Smooth muscle cell (in vitro differentiated cells): ENCODE measurements around the gene MAS1L. TPM values are rescaled to one million over a fixed set of nuclear protein-coding genes. Genes with fewer than 3 reads are reported as not detected.
"Not testable (repeated sequence)": the region's sequence is repeated elsewhere in the genome, so short reads cannot be mapped to it uniquely, and the experiment has no call there.

Source experiments
- DNase-seq: peaks from one replicate; lab custom pipeline; 2025; ENCODE audit not compliant: unreplicated experiment; lab: John Stamatoyannopoulos, UW
- H2AFZ ChIP-seq: fragments of 200-600 bp; sonication (generic); 2 replicates; pipeline ENCODE4 v1.6.0; 2016; ENCODE audit warnings: antibody characterized with exemption, low read depth, mild to moderate bottlenecking
- H3F3A ChIP-seq: fragments of 200-600 bp; sonication (generic); 2 replicates; pipeline ENCODE4 v1.6.0; 2017; ENCODE audit warnings: antibody characterized with exemption, low read depth
- H3K27ac ChIP-seq: fragments of 200-600 bp; sonication (generic); 2 replicates; pipeline ENCODE4 v1.5.1; 2016; ENCODE audit warnings: low read depth, mild to moderate bottlenecking
- H3K27me3 ChIP-seq: fragments of 200-600 bp; sonication (generic); 2 replicates; pipeline ENCODE4 v1.6.1; 2016; ENCODE audit warnings: low read depth, mild to moderate bottlenecking
- H3K36me3 ChIP-seq: fragments of 200-600 bp; sonication (generic); 2 replicates; pipeline ENCODE4 v1.5.1; 2016; ENCODE audit warnings: low read depth
- H3K4me1 ChIP-seq: fragments of 200-600 bp; sonication (generic); 2 replicates; pipeline ENCODE4 v1.5.1; 2016; ENCODE audit warnings: low read depth
- H3K4me2 ChIP-seq: fragments of 200-600 bp; sonication (generic); 2 replicates; pipeline ENCODE4 v1.6.0; 2016; ENCODE audit warnings: mild to moderate bottlenecking
- H3K4me3 ChIP-seq: fragments of 200-600 bp; sonication (generic); 2 replicates; pipeline ENCODE4 v1.5.1; 2016; ENCODE audit warnings: mild to moderate bottlenecking
- H3K79me2 ChIP-seq: fragments of 200-600 bp; sonication (generic); 2 replicates; pipeline ENCODE4 v1.6.0; 2016; ENCODE audit warnings: low read depth, mild to moderate bottlenecking
- H3K9ac ChIP-seq: fragments of 200-600 bp; sonication (generic); 2 replicates; pipeline ENCODE4 v1.6.0; 2016; ENCODE audit warnings: low read depth
- H3K9me3 ChIP-seq: fragments of 200-600 bp; sonication (generic); replicated peaks from 2 replicates; pipeline ENCODE4 v1.5.1; 2016; ENCODE audit warnings: low read depth
- H4K20me1 ChIP-seq: fragments of 200-600 bp; sonication (generic); 2 replicates; pipeline ENCODE4 v1.6.0; 2016; ENCODE audit warnings: low read depth
- CTCF ChIP-seq: fragments of 200-600 bp; sonication (generic); IDR thresholded peaks from 2 replicates; pipeline ENCODE4 v1.5.1; 2017; ENCODE audit warnings: borderline replicate concordance, mild to moderate bottlenecking, antibody characterized with exemption; ENCODE audit not compliant: insufficient read depth, poor library complexity, severe bottlenecking
- WGBS: methylation state at CpG from one replicate; pipeline ENCODE4 v1.1.7; 2016; ENCODE audit warnings: low lambda C conversion rate; 5-methylcytosine and 5-hydroxymethylcytosine counted together
- polyA plus RNA-seq: library from polyadenylated mRNA; unstranded; fragments of >200 nt; fragmentation: Nextera tagmentation; extraction: Ambion mirVana; gene quantifications from 2 replicates; pipeline ENCODE4 v1.2.1, GENCODE V29; 2016
- total RNA-seq: library from RNA; depleted of rRNA; stranded (reverse); fragments of >200 nt; gene quantifications from 2 replicates; pipeline ENCODE4 v1.2.3, GENCODE V29; 2014

Gene MAS1L
- total and polyA plus RNA-seq, 2 experiments from 2014 or later, result not detected

- Histone ChIP-seq H3F3A (no peaks in the 10 kb centered on the region), H4K20me1 (no peaks in the 10 kb centered on the region), H3K9ac (no peak overlapping the region), H3K9me3 (no peaks in the 10 kb centered on the region), H2AFZ (no peak overlapping the region), H3K36me3 (no peaks in the 10 kb centered on the region), H3K4me1 (peaks cover 4% of the 10 kb centered on the region), H3K27me3 (no peaks in the 10 kb centered on the region), H3K79me2 (no peaks in the 10 kb centered on the region), H3K4me2 (no peak overlapping the region), H3K27ac (no peak overlapping the region), H3K4me3 (no peak overlapping the region)
- no peak for TF ChIP-seq CTCF
- WGBS, result 96% methylated on average over 1 of the region's 1 CpG
- no peak for DNase-seq
Measured at GRCh38 chr6:29442719-29443118, 45.0 kb downstream of the MAS1L start.

GRCh38 chr6:29439006-29439405 lies 48.8 kb downstream of the MAS1L start, which contains the start of gene OR10C1:
Gene OR10C1, plus strand, starts transcription at chr6:29439306. Its CDS starts 710 bp downstream, at chr6:29440016.
- H3K4me2 ChIP-seq, result no peak within 1 kb of the TSS
- no peak within 1 kb of the TSS for H2AFZ ChIP-seq
- H3K36me3 ChIP-seq, result no peaks in the 10 kb centered on the region
- DNase-seq, result no peak
- no peaks in the 10 kb centered on the region for H3K27me3 ChIP-seq
- no peak within 1 kb of the TSS for H3K9ac ChIP-seq
- H3K4me1 ChIP-seq, result no peaks in the 10 kb centered on the region
- no peak within 1 kb of the TSS for H3K4me3 ChIP-seq
- H4K20me1 ChIP-seq, result no peaks in the 10 kb centered on the region
- no peaks in the 10 kb centered on the region for H3F3A ChIP-seq
- H3K79me2 ChIP-seq, result no peaks in the 10 kb centered on the region
- no peak for TF ChIP-seq CTCF
- H3K9me3 ChIP-seq, result no peaks in the 10 kb centered on the region
- H3K27ac ChIP-seq, result no peak within 1 kb of the TSS

GRCh38 chr6:29436730-29437129 lies 51.0 kb downstream of the MAS1L start:
- H3K9me3 ChIP-seq, H2AFZ ChIP-seq, H3K4me3 ChIP-seq, DNase-seq, H3K4me2 ChIP-seq, H3K79me2 ChIP-seq, H4K20me1 ChIP-seq, H3K27me3 ChIP-seq, H3F3A ChIP-seq, H3K36me3 ChIP-seq, H3K4me1 ChIP-seq, H3K9ac ChIP-seq, H3K27ac ChIP-seq: not testable (repeated sequence)
- WGBS, result 67% methylated on average over 18 of the region's 18 CpGs

Other genes with a start within 250 kb of the MAS1L start
- gene OR14J1, start 186.3 kb downstream of the MAS1L start, total RNA-seq, result not detected in 2 replicates
- gene OR14J1, start 186.3 kb downstream of the MAS1L start, polyA plus RNA-seq, result not detected in 2 replicates
- not detected in 2 replicates for gene OR5V1, start 119.1 kb downstream of the MAS1L start, total RNA-seq
- gene OR5V1, start 119.1 kb downstream of the MAS1L start, polyA plus RNA-seq, result not detected in 2 replicates
- not detected in 2 replicates for gene OR12D3, start 112.7 kb downstream of the MAS1L start, total RNA-seq
- not detected in 2 replicates for gene OR12D3, start 112.7 kb downstream of the MAS1L start, polyA plus RNA-seq
- gene OR12D2, start 92.3 kb downstream of the MAS1L start, total RNA-seq, result not detected in 2 replicates
- gene OR12D2, start 92.3 kb downstream of the MAS1L start, polyA plus RNA-seq, result not detected in 2 replicates
- not detected in 2 replicates for gene OR12D1, start 73.0 kb downstream of the MAS1L start, total RNA-seq
- not detected in 2 replicates for gene OR12D1, start 73.0 kb downstream of the MAS1L start, polyA plus RNA-seq
- not detected in 2 replicates for gene OR10C1, start 48.6 kb downstream of the MAS1L start, total RNA-seq
- not detected in 2 replicates for gene OR10C1, start 48.6 kb downstream of the MAS1L start, polyA plus RNA-seq
- not detected in 2 replicates for gene OR11A1, start 30.9 kb downstream of the MAS1L start, total RNA-seq
- not detected in 2 replicates for gene OR11A1, start 30.9 kb downstream of the MAS1L start, polyA plus RNA-seq
- gene OR2H1, start 30.8 kb downstream of the MAS1L start, total RNA-seq, result not detected in 2 replicates
- gene OR2H1, start 30.8 kb downstream of the MAS1L start, polyA plus RNA-seq, result not detected in 2 replicates
- gene UBD, start 71.8 kb upstream of the MAS1L start, total RNA-seq, result not detected in 2 replicates
- 0.38 and 0.60 TPM in 2 replicates for gene UBD, start 71.8 kb upstream of the MAS1L start, polyA plus RNA-seq
- not detected in 2 replicates for gene OR2H2, start 97.2 kb upstream of the MAS1L start, total RNA-seq
- gene OR2H2, start 97.2 kb upstream of the MAS1L start, polyA plus RNA-seq, result 0.19 TPM in 1 of 2 replicates, not detected in the other
- gene GABBR1, start 145.2 kb upstream of the MAS1L start, total RNA-seq, result 26.0 and 43.9 TPM in 2 replicates
- gene GABBR1, start 145.2 kb upstream of the MAS1L start, polyA plus RNA-seq, result 13.2 and 24.0 TPM in 2 replicates
- gene MOG, start 169.1 kb upstream of the MAS1L start, total RNA-seq, result not detected in 2 replicates
- not detected in 2 replicates for gene MOG, start 169.1 kb upstream of the MAS1L start, polyA plus RNA-seq
- not detected in 2 replicates for gene ZFP57, start 193.2 kb upstream of the MAS1L start, total RNA-seq
- gene ZFP57, start 193.2 kb upstream of the MAS1L start, polyA plus RNA-seq, result 0.38 TPM in 1 of 2 replicates, not detected in the other
- gene HLA-F, start 235.5 kb upstream of the MAS1L start, total RNA-seq, result 2.7 and 6.9 TPM in 2 replicates
- gene HLA-F, start 235.5 kb upstream of the MAS1L start, polyA plus RNA-seq, result 5.6 and 7.0 TPM in 2 replicates